HL-60/S4 (cell line): Measurements from ENCODE around the gene BORCS5.

Source experiments
- in situ Hi-C: fragments of 300-500 bp; cut with MboI; formaldehyde crosslinking; loops from 2 replicates; pipeline ENCODE4 v1.14.3; 2022; ENCODE audit warnings: low sequenced_read_pairs

BORCS5 gene

GRCh38 chr12:12507121-12507520, 150.2 kb downstream of the BORCS5 start:
- in situ Hi-C loops: no loop called here

GRCh38 chr12:12508612-12509011, 151.7 kb downstream of the BORCS5 start:
- in situ Hi-C loops: no loop called here

GRCh38 chr12:12510141-12510540, 153.3 kb downstream of the BORCS5 start:
- in situ Hi-C loops: no loop called here

GRCh38 chr12:12510551-12510950, 153.7 kb downstream of the BORCS5 start:
- in situ Hi-C loops: no loop called here

DNA sequence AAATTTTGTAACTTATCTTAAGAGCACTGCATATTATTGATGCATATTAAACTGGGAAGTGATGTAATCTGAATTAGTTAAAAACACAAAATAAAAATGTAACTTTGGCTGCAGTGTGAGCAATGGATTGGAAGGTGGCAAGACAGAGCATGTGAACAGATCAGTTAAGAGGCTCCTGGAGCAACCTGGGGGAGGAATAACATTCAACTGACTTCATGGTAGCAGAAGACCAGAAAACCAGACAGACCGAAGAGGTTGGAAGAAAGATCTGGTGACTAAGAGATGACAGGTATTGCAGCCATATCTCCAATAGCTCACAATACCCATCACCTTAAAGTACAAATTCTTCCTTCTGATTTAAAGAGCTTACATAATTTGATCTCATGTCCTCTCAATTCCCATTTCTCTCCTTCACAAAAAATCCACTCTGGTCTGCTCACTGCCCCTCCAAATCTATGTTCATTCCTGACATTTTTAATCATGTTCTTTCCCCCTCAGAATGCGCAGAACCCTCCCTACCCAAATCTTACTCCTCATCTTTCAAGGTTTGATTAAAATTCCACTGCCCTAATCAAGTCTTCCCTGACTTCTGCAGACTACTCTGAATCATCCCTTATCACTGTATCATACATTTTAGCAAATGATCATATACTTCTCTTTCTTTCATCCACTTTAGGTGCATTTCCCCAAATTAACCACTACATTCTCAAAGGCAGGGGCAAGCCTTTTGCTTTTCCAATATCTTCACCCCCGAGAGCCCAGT, 154.3 kb downstream of the BORCS5 start:
- in situ Hi-C loops: no loop called here

DNA sequence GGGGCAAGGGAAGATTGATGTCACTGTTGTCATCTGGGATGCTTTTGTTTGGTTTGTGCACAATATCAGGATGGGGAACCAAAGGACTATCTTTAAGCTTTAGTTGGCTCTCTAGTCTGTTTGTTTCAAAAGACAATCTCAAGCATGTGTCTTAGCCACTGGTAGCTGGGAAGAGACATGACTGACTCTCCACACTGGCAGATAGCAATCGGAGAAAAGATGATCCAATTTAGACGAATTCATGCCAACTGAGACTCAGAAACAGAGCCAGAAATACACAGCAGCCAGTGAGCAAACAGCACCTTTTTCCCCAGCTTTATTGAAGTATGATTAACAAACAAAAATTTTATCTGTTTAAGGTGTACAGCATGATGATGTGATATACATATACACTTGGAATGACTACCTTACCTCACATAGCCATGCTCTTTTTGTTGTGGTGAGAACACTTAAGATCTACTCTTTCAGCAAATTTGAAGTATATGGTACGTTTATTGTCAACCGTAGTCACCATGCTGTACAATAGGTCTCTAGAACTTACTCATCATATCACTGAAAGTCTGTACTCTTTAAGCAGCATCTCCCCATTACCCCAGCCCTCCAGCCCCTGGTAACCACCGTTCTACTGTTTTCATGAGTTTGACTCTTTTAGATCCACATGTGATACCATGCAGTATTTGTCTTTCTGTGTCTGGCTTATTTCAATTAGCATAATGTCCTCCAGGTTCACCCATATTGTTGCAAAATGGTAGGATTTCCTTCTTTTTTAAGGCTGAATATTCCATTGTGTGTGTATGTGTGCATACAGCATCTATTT, 155.2 kb downstream of the BORCS5 start:
- in situ Hi-C loops: no loop called here

GRCh38 chr12:12513416-12514006, 156.6 kb downstream of the BORCS5 start:
- in situ Hi-C loops: no loop called here

DNA sequence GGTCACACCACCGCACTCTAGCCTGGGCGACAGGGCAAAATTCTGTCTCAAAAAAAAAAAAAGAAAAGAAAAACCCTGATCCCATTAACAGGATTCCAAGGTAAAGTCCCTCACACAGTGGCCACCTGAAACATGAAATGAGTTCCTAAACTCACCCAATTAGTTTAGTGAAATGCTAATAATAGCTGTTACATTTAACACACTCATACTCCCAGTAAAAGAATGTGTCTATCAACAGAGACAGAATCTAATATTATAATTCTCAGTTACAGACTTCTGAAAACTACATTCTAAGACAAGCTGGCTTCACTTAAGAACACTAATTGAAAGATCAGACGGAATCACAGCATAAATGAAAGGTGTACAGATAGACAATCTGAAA, 161.6 kb downstream of the BORCS5 start:
- in situ Hi-C loops: no loop called here

GRCh38 chr12:12518919-12519318, 162.0 kb downstream of the BORCS5 start:
- in situ Hi-C loops: no loop called here
